Tibial nerve (tissue), 3 donors: ENCODE measurements around the gene OPHN1.

ENCODE experiments used
- CTCF ChIP-seq, 5 experiments: fragments of 200-600 bp in 3 of 5; fragments of 450-650 bp in 2 of 5; sonication (generic) in 3 of 5; IDR thresholded peaks; one replicate each; pipeline ENCODE4 v1.5.1; 2016 to 2019; ENCODE audit warnings: antibody characterized with exemption in 5 of 5, mild to moderate bottlenecking in 3 of 5, moderate library complexity in 2 of 5
- POLR2A ChIP-seq, 2 donors: fragments of 450-650 bp; IDR thresholded peaks; one replicate each; pipeline ENCODE4 v1.6.1; 2017; ENCODE audit warnings: antibody characterized with exemption in 2 of 2, mild to moderate bottlenecking in 2 of 2, moderate library complexity in 2 of 2

- TF ChIP-seq CTCF (IDR thresholded peaks at IDR 0.05) (peak; percentile 33 to 59 (median 43)), POLR2A (IDR thresholded peaks at IDR 0.05) (no peak)
These were observed 29.4 kb upstream of the OPHN1 start for GRCh38 chrX:68462653-68463052.
